ENCODE measurements around the gene DNASE1. TPM values are rescaled to one million over a fixed set of nuclear protein-coding genes. Genes with fewer than 3 reads are reported as not detected.

The DNASE1 gene
- total and polyA plus RNA-seq, 4 donors, result 5.4 to 21.8 (median 9.2) TPM

GRCh38 chr16:3668626-3669025 is 14.1 kb downstream of the DNASE1 start:
- H3K27me3 ChIP-seq (ENCODE audit: control insufficient read depth in 1 of 2, insufficient read depth in 2 of 2, low read length in 1 of 2), result no peaks in the 10 kb centered on the region
- peaks cover 0 to 1% of the 10 kb centered on the region in 2 donors for H3K36me3 ChIP-seq (ENCODE audit: control insufficient read depth in 1 of 2, insufficient read depth in 2 of 2, low read length in 1 of 2)
- no peaks in the 10 kb centered on the region for H3K4me1 ChIP-seq (ENCODE audit: control insufficient read depth in 1 of 2, insufficient read depth in 2 of 2, low read length in 2 of 2)
- no peak overlapping the region for H3K27ac ChIP-seq (ENCODE audit: low read depth in 1 of 2, low read length in 2 of 2)
- 87 to 95% methylated on average over 11 of the region's 11 CpGs for WGBS, 2 donors
- no peak overlapping the region for H3K4me3 ChIP-seq (ENCODE audit: low read length in 2 of 2)
- ATAC-seq (ENCODE audit: low FRiP score), result no peak
- no peaks in the 10 kb centered on the region for H3K9me3 ChIP-seq (ENCODE audit: control insufficient read depth, low read length)
- DNase-seq, result peak in 1 of 2 donors; percentile 14
- intact Hi-C loops (cut with DNase I), result no loop called here

- WGBS, 2 donors, result 91 to 95% methylated on average over 10 of the region's 10 CpGs
- intact Hi-C loops (cut with DNase I), result no loop called here
- H3K36me3 ChIP-seq (ENCODE audit: control insufficient read depth in 1 of 2, insufficient read depth in 2 of 2, low read length in 1 of 2), result peaks cover 0 to 1% of the 10 kb centered on the region in 2 donors
Measured at GRCh38 chr16:3669082-3669481, 14.6 kb downstream of the DNASE1 start.

GRCh38 chr16:3670711-3671110 is 16.2 kb downstream of the DNASE1 start:
- Histone ChIP-seq H3K9me3 (ENCODE audit: control insufficient read depth, low read length) (no peaks in the 10 kb centered on the region), H3K4me1 (ENCODE audit: control insufficient read depth in 1 of 2, insufficient read depth in 2 of 2, low read length in 2 of 2) (no peaks in the 10 kb centered on the region), H3K4me3 (ENCODE audit: low read length in 2 of 2) (no peak overlapping the region), H3K27me3 (ENCODE audit: control insufficient read depth in 1 of 2, insufficient read depth in 2 of 2, low read length in 1 of 2) (no peaks in the 10 kb centered on the region), H3K36me3 (ENCODE audit: control insufficient read depth in 1 of 2, insufficient read depth in 2 of 2, low read length in 1 of 2) (peaks cover 0 to 1% of the 10 kb centered on the region in 2 donors), H3K27ac (ENCODE audit: low read depth in 1 of 2, low read length in 2 of 2) (no peak overlapping the region)
- ATAC-seq (ENCODE audit: low FRiP score) (no peak), DNase-seq (peak; percentile 23 to 24)
- intact Hi-C loops (cut with DNase I), result no loop called here
- 92 to 94% methylated on average over 13 of the region's 13 CpGs for WGBS, 2 donors

More at GRCh38 chr16:3669082-3669481, 14.6 kb downstream of the DNASE1 start:
- Histone ChIP-seq H3K4me3 (ENCODE audit: low read length in 2 of 2) (no peak overlapping the region), H3K9me3 (ENCODE audit: control insufficient read depth, low read length) (no peaks in the 10 kb centered on the region), H3K27ac (ENCODE audit: low read depth in 1 of 2, low read length in 2 of 2) (no peak overlapping the region), H3K27me3 (ENCODE audit: control insufficient read depth in 1 of 2, insufficient read depth in 2 of 2, low read length in 1 of 2) (no peaks in the 10 kb centered on the region), H3K4me1 (ENCODE audit: control insufficient read depth in 1 of 2, insufficient read depth in 2 of 2, low read length in 2 of 2) (no peaks in the 10 kb centered on the region)
- DNase-seq, result peak in 1 of 2 donors; percentile 5
- no peak for ATAC-seq (ENCODE audit: low FRiP score)

GRCh38 chr16:3671424-3671823 is 16.9 kb downstream of the DNASE1 start:
- Histone ChIP-seq H3K27me3 (ENCODE audit: control insufficient read depth in 1 of 2, insufficient read depth in 2 of 2, low read length in 1 of 2) (no peaks in the 10 kb centered on the region), H3K4me3 (ENCODE audit: low read length in 2 of 2) (no peak overlapping the region), H3K36me3 (ENCODE audit: control insufficient read depth in 1 of 2, insufficient read depth in 2 of 2, low read length in 1 of 2) (peaks cover 0 to 1% of the 10 kb centered on the region in 2 donors), H3K27ac (ENCODE audit: low read depth in 1 of 2, low read length in 2 of 2) (no peak overlapping the region), H3K9me3 (ENCODE audit: control insufficient read depth, low read length) (no peaks in the 10 kb centered on the region), H3K4me1 (ENCODE audit: control insufficient read depth in 1 of 2, insufficient read depth in 2 of 2, low read length in 2 of 2) (no peaks in the 10 kb centered on the region)
- DNase-seq (peak; percentile 35 to 66), ATAC-seq (ENCODE audit: low FRiP score) (no peak)
- intact Hi-C loops (cut with DNase I), result no loop called here
- 92 to 96% methylated on average over 11 of the region's 11 CpGs for WGBS, 2 donors

GRCh38 chr16:3672571-3673041 is 18.1 kb downstream of the DNASE1 start:
- ATAC-seq (ENCODE audit: low FRiP score) (no peak), DNase-seq (peak; percentile 43 to 73)
- intact Hi-C loops (cut with DNase I), result no loop called here
- Histone ChIP-seq H3K27me3 (ENCODE audit: control insufficient read depth in 1 of 2, insufficient read depth in 2 of 2, low read length in 1 of 2) (no peaks in the 10 kb centered on the region), H3K36me3 (ENCODE audit: control insufficient read depth in 1 of 2, insufficient read depth in 2 of 2, low read length in 1 of 2) (peaks cover 0 to 1% of the 10 kb centered on the region in 2 donors), H3K27ac (ENCODE audit: low read depth in 1 of 2, low read length in 2 of 2) (no peak overlapping the region), H3K4me3 (ENCODE audit: low read length in 2 of 2) (no peak overlapping the region), H3K9me3 (ENCODE audit: control insufficient read depth, low read length) (no peaks in the 10 kb centered on the region), H3K4me1 (ENCODE audit: control insufficient read depth in 1 of 2, insufficient read depth in 2 of 2, low read length in 2 of 2) (no peaks in the 10 kb centered on the region)
- 95 to 96% methylated on average over 26 of the region's 26 CpGs for WGBS, 2 donors

GRCh38 chr16:3673201-3673600 is 18.7 kb downstream of the DNASE1 start:
- H3K9me3 ChIP-seq (ENCODE audit: control insufficient read depth, low read length), result no peaks in the 10 kb centered on the region
- no peaks in the 10 kb centered on the region for H3K27me3 ChIP-seq (ENCODE audit: control insufficient read depth in 1 of 2, insufficient read depth in 2 of 2, low read length in 1 of 2)
- H3K27ac ChIP-seq (ENCODE audit: low read depth in 1 of 2, low read length in 2 of 2), result no peak overlapping the region
- H3K4me1 ChIP-seq (ENCODE audit: control insufficient read depth in 1 of 2, insufficient read depth in 2 of 2, low read length in 2 of 2), result no peaks in the 10 kb centered on the region
- intact Hi-C loops (cut with DNase I), result no loop called here
- no peak overlapping the region for H3K4me3 ChIP-seq (ENCODE audit: low read length in 2 of 2)
- ATAC-seq (ENCODE audit: low FRiP score) (no peak), DNase-seq (peak; percentile 43 to 64)
- H3K36me3 ChIP-seq (ENCODE audit: control insufficient read depth in 1 of 2, insufficient read depth in 2 of 2, low read length in 1 of 2), result peaks cover 0 to 1% of the 10 kb centered on the region in 2 donors
- 95% methylated on average over 18 of the region's 18 CpGs for WGBS, 2 donors

- Histone ChIP-seq H3K4me1 (ENCODE audit: control insufficient read depth in 1 of 2, insufficient read depth in 2 of 2, low read length in 2 of 2) (no peaks in the 10 kb centered on the region), H3K9me3 (ENCODE audit: control insufficient read depth, low read length) (no peaks in the 10 kb centered on the region), H3K27ac (ENCODE audit: low read depth in 1 of 2, low read length in 2 of 2) (no peak overlapping the region), H3K4me3 (ENCODE audit: low read length in 2 of 2) (no peak overlapping the region), H3K36me3 (ENCODE audit: control insufficient read depth in 1 of 2, insufficient read depth in 2 of 2, low read length in 1 of 2) (no peaks in the 10 kb centered on the region), H3K27me3 (ENCODE audit: control insufficient read depth in 1 of 2, insufficient read depth in 2 of 2, low read length in 1 of 2) (no peaks in the 10 kb centered on the region)
- intact Hi-C loops (cut with DNase I), result no loop called here
- WGBS, 2 donors, result 90 to 94% methylated on average over 13 of the region's 13 CpGs
- DNase-seq, result peak in 1 of 2 donors; percentile 58
- ATAC-seq (ENCODE audit: low FRiP score), result no peak
Measured at GRCh38 chr16:3673676-3674377, 19.3 kb downstream of the DNASE1 start.

GRCh38 chr16:3674513-3675295 is 20.2 kb downstream of the DNASE1 start:
- ATAC-seq (ENCODE audit: low FRiP score) (no peak), DNase-seq (peak in 1 of 2 donors; percentile 15)
- Histone ChIP-seq H3K36me3 (ENCODE audit: control insufficient read depth in 1 of 2, insufficient read depth in 2 of 2, low read length in 1 of 2) (no peaks in the 10 kb centered on the region), H3K9me3 (ENCODE audit: control insufficient read depth, low read length) (no peaks in the 10 kb centered on the region), H3K4me1 (ENCODE audit: control insufficient read depth in 1 of 2, insufficient read depth in 2 of 2, low read length in 2 of 2) (no peaks in the 10 kb centered on the region), H3K27me3 (ENCODE audit: control insufficient read depth in 1 of 2, insufficient read depth in 2 of 2, low read length in 1 of 2) (no peaks in the 10 kb centered on the region), H3K27ac (ENCODE audit: low read depth in 1 of 2, low read length in 2 of 2) (no peak overlapping the region), H3K4me3 (ENCODE audit: low read length in 2 of 2) (no peak overlapping the region)
- intact Hi-C loops (cut with DNase I), result no loop called here
- 88 to 89% methylated on average over 34 of the region's 34 CpGs for WGBS, 2 donors
